GM18951 (cell line): ENCODE measurements around the gene EBLN1.

Experiments
- POLR2A ChIP-seq: IDR thresholded peaks from 4 replicates; pipeline ENCODE4 v1.6.1; 2011; ENCODE audit warnings: mild to moderate bottlenecking; ENCODE audit not compliant: insufficient read length, insufficient read depth; ENCODE audit errors: extremely low read depth
- in situ Hi-C: fragments of 300-500 bp; cut with MboI; formaldehyde crosslinking; loops from one replicate; pipeline ENCODE4 v1.12.0; 2022; ENCODE audit warnings: low sequenced_read_pairs, mixed read lengths, inconsistent platforms; ENCODE audit not compliant: unreplicated experiment

Gene EBLN1

DNA sequence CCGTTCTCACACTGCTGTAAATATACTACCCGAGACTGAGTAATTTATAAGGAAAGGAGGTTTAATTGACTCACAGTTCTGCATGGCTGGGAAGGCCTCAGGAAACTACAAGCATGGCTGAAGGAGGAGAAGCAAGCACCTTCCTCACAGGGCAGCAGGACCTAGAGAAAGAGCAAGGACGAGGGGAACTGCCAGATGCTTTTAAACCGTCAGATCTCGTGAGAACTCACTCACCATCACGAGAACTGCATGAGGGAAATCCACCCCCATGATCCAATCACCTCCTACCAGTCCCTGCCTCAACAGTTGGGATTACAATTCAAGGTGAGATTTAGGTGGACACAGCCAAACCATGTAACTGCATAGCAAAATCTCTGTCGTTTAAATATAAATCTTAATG is at the start of gene EBLN1:
TSS of gene EBLN1 (minus strand) at position 174 of the 400 bp plus-strand sequence. CDS start 8,032 bp downstream, outside the sequence.
- TF ChIP-seq POLR2A: no peak
- in situ Hi-C loops: no loop called here

DNA sequence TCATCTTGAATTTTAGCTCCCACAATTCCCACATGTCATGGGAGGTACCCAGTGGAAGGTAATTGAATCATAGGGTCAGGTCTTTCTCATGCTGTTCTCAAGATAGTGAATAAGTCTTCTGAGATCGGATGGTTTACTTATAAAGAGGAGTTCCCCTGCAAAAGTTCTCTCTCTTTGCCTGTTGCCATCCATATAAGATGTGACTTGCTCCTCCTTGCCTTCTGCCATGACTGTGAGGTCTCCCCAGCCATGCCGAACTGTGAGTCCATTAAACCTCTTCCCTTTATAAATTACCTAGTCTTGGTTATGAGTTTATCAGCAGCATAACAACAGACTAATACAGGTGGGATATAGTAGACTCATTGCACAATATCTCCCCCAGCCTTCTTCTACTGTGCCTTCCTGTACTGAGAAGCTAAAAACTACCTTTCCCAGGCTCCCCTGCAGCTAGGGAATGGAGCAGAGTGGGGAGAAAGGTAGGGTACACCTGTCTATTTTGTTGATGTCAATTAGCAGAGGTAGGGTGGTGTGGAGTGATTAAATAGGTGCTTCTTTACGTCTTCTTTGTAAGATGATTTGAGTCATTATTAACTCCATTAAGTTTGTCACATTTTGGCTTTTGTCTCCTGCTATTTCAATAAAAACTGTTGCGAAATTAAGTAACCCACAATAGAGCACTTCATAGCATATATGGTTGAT is 48.2 kb upstream of the EBLN1 start:
- no peak for TF ChIP-seq POLR2A
- in situ Hi-C loops: no loop called here

GRCh38 chr10:22263106-22263505 is 45.3 kb upstream of the EBLN1 start:
- in situ Hi-C loops: no loop called here
- TF ChIP-seq POLR2A: no peak

DNA sequence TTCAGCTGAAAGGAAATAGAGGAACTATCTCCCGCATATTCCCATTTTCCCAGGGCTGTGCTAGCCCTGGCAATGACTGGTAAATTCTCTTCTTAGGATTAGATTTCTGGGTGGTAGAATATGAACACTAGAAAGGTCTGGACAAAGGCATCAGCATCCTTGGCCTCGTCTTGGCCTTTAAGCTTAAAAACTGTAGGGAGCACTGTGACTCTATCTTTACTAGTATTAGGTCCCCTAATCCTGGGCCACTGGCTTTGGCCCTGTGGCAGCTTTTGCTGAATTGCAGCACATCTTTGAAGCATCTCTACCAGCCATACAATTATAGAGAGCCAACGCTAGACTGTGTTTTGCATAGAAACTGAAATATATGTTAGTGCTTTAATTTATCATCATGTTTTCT is 41.5 kb upstream of the EBLN1 start:
- TF ChIP-seq POLR2A: no peak
- in situ Hi-C loops: no loop called here

GRCh38 chr10:22258471-22258870 is 40.7 kb upstream of the EBLN1 start:
- TF ChIP-seq POLR2A: no peak
- in situ Hi-C loops: no loop called here

DNA sequence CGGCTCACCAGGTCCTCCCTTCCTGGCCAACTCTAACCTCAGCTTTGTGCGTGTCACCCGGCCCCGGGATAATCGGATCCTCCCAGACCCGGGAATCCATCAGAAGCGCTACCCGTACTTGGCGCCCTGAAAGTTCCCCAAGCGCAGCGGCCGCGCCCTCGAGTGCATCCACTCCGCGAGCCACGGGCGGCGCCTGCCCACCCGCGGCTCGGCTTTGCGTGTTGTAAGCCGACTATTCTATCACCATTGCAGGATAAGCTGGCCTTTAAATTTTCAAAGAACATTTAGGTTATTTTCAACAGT is 35.7 kb upstream of the EBLN1 start:
- TF ChIP-seq POLR2A: no peak
- in situ Hi-C loops: no loop called here

DNA sequence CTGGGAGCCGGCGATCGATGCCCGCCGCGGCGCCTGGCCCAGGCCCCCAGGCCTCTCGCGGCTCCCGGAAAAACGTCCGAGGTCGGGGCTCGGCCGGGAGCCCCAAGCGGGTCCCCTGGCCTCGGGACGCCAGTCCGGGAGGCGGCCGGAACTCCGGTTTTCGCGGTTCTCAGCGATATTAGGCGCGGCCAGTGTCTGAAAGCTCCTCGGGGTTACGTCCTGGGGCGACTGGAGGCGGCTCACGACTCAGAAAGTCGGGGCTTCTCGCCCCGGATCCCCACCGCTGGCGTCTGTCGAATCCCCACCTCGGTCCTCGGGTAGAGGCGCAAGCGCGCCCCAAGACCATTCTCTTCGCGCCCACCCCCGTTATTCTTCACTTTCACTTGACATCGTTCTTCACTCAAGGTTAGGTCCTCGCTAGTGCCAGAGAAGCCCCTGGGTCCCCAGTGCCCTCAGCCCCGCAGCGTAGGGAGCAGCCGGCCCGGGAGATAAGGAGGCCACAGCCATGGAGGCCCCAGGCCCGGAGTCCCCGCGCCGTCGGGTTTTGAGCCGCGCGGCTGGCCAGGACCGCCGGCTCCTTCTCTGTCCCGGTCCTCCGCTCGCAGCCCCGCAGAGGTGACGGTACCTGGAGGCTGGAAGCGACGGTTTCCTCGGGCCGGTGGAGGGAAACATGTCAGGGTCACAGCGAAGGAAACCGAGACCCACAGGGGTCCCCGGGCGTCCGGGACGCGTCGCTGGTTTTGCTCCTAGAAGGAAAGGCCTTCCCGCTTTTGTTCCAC is 35.2 kb upstream of the EBLN1 start:
- TF ChIP-seq POLR2A: no peak
- in situ Hi-C loops: no loop called here

GRCh38 chr10:22252224-22252800 is 34.5 kb upstream of the EBLN1 start:
- in situ Hi-C loops: no loop called here
- TF ChIP-seq POLR2A: no peak

DNA sequence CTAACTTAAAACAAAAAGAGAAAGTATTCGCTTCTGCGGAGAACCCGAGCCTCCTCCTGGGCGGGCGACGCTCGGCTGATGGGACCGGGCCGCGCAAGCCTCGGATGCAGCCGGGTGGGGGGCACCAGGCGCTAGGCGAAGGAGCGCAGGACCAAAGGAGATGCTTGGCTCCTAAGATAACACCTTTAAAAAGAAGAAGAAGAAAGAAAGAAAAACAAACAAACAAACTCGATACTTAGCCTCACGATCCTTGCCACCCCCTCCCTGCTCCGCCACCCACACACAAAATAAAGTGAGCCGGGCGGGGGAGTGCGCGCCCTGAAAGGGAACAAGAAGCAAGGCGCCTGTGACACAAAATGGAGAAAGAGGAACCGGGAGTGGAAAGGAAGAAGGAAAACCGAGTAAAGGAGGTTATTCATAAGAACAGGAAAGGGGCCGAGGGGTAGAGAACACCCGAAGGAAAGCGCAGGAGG is 34.0 kb upstream of the EBLN1 start:
- in situ Hi-C loops: no loop called here

DNA sequence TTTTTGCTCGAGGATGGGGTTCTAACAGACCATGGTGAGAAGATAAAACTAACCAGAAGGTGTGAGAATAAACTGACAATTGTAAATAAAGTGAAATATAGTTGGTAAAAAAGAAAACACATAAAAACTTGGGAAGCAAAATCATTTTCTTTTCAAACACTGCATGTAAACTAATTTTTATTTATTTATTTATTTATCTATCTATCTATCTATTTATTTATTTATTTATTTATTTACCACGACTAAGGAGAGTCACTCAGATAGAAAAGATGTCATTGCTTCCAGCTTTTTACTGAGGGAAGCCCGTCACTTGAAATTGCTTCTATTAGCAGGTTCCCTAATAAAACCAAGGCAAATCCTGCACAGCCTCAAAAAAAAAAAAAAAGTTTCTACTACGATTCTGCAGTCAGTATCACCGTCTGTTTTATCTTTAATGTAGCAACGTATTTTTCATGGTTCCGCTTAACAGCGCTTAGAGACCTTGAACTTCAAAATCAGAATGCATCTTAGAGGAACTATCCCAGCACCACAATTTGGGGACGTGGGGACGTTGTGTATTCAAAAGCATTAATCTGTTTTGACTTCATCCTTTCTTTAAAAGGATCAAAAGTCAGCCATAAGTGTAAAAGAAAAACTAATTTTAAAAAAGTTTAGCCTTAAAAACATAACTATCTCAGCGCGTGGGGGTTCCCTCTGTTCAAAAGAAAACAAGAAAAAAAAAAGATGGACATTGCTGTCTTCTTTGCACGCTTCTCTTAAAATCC is 33.3 kb upstream of the EBLN1 start:
- no peak for TF ChIP-seq POLR2A
- in situ Hi-C loops: no loop called here

More for the DNA sequence above, 34.0 kb upstream of the EBLN1 start:
- peak; percentile 35 for TF ChIP-seq POLR2A

- in situ Hi-C loops: no loop called here
- TF ChIP-seq POLR2A: no peak
Measured at GRCh38 chr10:22247636-22248035, 29.8 kb upstream of the EBLN1 start.

DNA sequence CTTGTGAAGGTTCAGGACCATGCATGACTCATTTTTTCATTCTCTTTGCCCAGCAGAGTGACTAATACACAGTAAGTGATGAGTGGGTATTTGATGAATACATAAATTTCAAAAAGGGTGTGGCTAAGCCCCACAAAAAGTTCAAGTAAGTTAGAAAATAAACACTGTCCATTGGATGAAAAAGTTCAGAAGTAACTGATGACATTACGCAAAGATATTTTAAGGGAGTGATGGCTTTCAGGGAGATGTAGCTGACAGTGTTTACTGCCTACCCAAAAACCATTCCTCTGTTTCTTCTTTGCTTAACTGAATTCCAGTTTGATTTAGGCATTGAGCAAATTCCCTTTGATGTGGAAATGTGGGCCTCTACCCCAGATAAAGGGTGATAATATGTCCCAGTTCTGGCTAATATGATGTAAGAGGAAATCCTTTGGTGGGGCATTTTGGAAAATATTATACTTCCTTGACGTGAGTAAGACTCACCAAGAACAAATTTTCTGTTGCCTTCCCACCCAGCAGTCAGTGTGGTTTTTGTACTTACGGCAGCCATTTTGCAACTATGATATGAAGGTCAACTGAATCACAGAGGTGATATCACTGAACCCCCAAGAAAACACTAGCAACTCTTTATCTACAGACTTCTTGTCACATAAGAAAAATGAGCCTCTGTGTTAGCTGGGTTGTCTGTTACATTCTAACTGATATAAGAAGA is 29.0 kb upstream of the EBLN1 start:
- TF ChIP-seq POLR2A: no peak
- in situ Hi-C loops: no loop called here
